ENCODE results near the gene BMPR1A.

The BMPR1A gene

GRCh38 chr10:86922553-86922961 is 166.1 kb downstream of the BMPR1A start:
- Histone ChIP-seq H3K9me3 (ENCODE audit: control insufficient read depth, insufficient read depth, low read length) (no peaks in the 10 kb centered on the region), H3F3A (ENCODE audit: control insufficient read depth, insufficient read depth) (no peaks in the 10 kb centered on the region), H3K4me1 (ENCODE audit: control insufficient read depth, low read length) (no peaks in the 10 kb centered on the region), H3K9me2 (replicated peaks; ENCODE audit: control insufficient read depth, low read length) (no peaks in the 10 kb centered on the region), H3K79me2 (ENCODE audit: control insufficient read depth, low read length) (no peaks in the 10 kb centered on the region), H3K4me3 (ENCODE audit: low read length) (no peak overlapping the region), H4K20me1 (ENCODE audit: control insufficient read depth, insufficient read depth, low read depth, low read length) (no peaks in the 10 kb centered on the region), H3K27me3 (ENCODE audit: control insufficient read depth, low read length) (no peaks in the 10 kb centered on the region), H3K36me3 (ENCODE audit: control insufficient read depth, low read length) (no peaks in the 10 kb centered on the region), H3K4me2 (ENCODE audit: low read length) (no peak overlapping the region), H3K27ac (ENCODE audit: low read depth, low read length) (no peak overlapping the region)
- TF ChIP-seq EZH2phosphoT487 (IDR thresholded peaks at IDR 0.05; ENCODE audit: borderline replicate concordance, low read length) (no peak), CTCF (IDR thresholded peaks at IDR 0.05; ENCODE audit: low read depth, low read length, poor library complexity, severe bottlenecking) (no peak)

GRCh38 chr10:86929468-86930380 is 173.3 kb downstream of the BMPR1A start:
- no peak overlapping the region for H3K4me2 ChIP-seq (ENCODE audit: low read length)

GRCh38 chr10:86931872-86932271 is 175.5 kb downstream of the BMPR1A start:
- Histone ChIP-seq H3K4me1 (ENCODE audit: control insufficient read depth, low read length) (no peaks in the 10 kb centered on the region), H3K9me2 (replicated peaks; ENCODE audit: control insufficient read depth, low read length) (no peaks in the 10 kb centered on the region), H3K27ac (ENCODE audit: low read depth, low read length) (no peak overlapping the region), H3K27me3 (ENCODE audit: control insufficient read depth, low read length) (peaks cover 6% of the 10 kb centered on the region; the same call in 1 of the 2 replicates), H4K20me1 (ENCODE audit: control insufficient read depth, insufficient read depth, low read depth, low read length) (no peaks in the 10 kb centered on the region), H3K4me2 (ENCODE audit: low read length) (no peak overlapping the region), H3F3A (ENCODE audit: control insufficient read depth, insufficient read depth) (no peaks in the 10 kb centered on the region), H3K36me3 (ENCODE audit: control insufficient read depth, low read length) (no peaks in the 10 kb centered on the region), H3K79me2 (ENCODE audit: control insufficient read depth, low read length) (no peaks in the 10 kb centered on the region), H3K9me3 (ENCODE audit: control insufficient read depth, insufficient read depth, low read length) (no peaks in the 10 kb centered on the region), H3K4me3 (ENCODE audit: low read length) (no peak overlapping the region)
- TF ChIP-seq EZH2phosphoT487 (IDR thresholded peaks at IDR 0.05; ENCODE audit: borderline replicate concordance, low read length), result no peak
- no peak for TF ChIP-seq CTCF (IDR thresholded peaks at IDR 0.05; ENCODE audit: low read depth, low read length, poor library complexity, severe bottlenecking)

More at GRCh38 chr10:86929468-86930380, 173.3 kb downstream of the BMPR1A start:
- H3K9me2 ChIP-seq (replicated peaks; ENCODE audit: control insufficient read depth, low read length), result no peaks in the 10 kb centered on the region
- no peaks in the 10 kb centered on the region for H4K20me1 ChIP-seq (ENCODE audit: control insufficient read depth, insufficient read depth, low read depth, low read length)
- H3F3A ChIP-seq (ENCODE audit: control insufficient read depth, insufficient read depth), result no peaks in the 10 kb centered on the region
- TF ChIP-seq EZH2phosphoT487 (IDR thresholded peaks at IDR 0.05; ENCODE audit: borderline replicate concordance, low read length) (no peak), CTCF (IDR thresholded peaks at IDR 0.05; ENCODE audit: low read depth, low read length, poor library complexity, severe bottlenecking) (no peak)
- H3K79me2 ChIP-seq (ENCODE audit: control insufficient read depth, low read length), result no peaks in the 10 kb centered on the region
- peaks cover 6% of the 10 kb centered on the region; the same call in 1 of the 2 replicates for H3K27me3 ChIP-seq (ENCODE audit: control insufficient read depth, low read length)
- no peak overlapping the region for H3K4me3 ChIP-seq (ENCODE audit: low read length)
- H3K36me3 ChIP-seq (ENCODE audit: control insufficient read depth, low read length), result no peaks in the 10 kb centered on the region
- H3K4me1 ChIP-seq (ENCODE audit: control insufficient read depth, low read length), result no peaks in the 10 kb centered on the region
- H3K9me3 ChIP-seq (ENCODE audit: control insufficient read depth, insufficient read depth, low read length), result no peaks in the 10 kb centered on the region
- no peak overlapping the region for H3K27ac ChIP-seq (ENCODE audit: low read depth, low read length)

Data from DOHH2 (cell line).